Stimulated activated naive CD8-positive, alpha-beta T cell treated with anti-CD3 and anti-CD28 coated beads, Interleukin-15, Interleukin-2, amounts not matched to agents 100 U/mL and 50 U/mL, for 24 hours (primary cell): ENCODE data around the gene IPO4.

Source experiments
- ATAC-seq: fragments of 150-1000 bp; cut with Tn5 transposase; one replicate; pipeline ENCODE4 v1.10.0; 2021
- DNase-seq: peaks from one replicate; pipeline ENCODE4 v3.0.0; 2021

IPO4 gene

GRCh38 chr14:24131549-24131966, 57.1 kb downstream of the IPO4 start:
- DNase-seq (no peak), ATAC-seq (no peak)

- ATAC-seq (no peak), DNase-seq (no peak)
Measured at GRCh38 chr14:24130717-24131548, 57.7 kb downstream of the IPO4 start.

GRCh38 chr14:24130380-24130716, 58.3 kb downstream of the IPO4 start, which contains the start of gene FITM1:
Gene FITM1 (plus strand): TSS chr14:24130659. CDS start chr14:24131564, 905 bp downstream.
- no peak for DNase-seq
- no peak for ATAC-seq
